ENCODE results near the gene MAEA. TPM values are rescaled to one million over a fixed set of nuclear protein-coding genes. Genes with fewer than 3 reads are reported as not detected.

The MAEA gene
- total and polyA plus RNA-seq, 2 of the 8 experiments (the other 6 are each of a cell fraction or from before 2014, with no cell fraction given) = 75.8 to 133 TPM

DNA sequence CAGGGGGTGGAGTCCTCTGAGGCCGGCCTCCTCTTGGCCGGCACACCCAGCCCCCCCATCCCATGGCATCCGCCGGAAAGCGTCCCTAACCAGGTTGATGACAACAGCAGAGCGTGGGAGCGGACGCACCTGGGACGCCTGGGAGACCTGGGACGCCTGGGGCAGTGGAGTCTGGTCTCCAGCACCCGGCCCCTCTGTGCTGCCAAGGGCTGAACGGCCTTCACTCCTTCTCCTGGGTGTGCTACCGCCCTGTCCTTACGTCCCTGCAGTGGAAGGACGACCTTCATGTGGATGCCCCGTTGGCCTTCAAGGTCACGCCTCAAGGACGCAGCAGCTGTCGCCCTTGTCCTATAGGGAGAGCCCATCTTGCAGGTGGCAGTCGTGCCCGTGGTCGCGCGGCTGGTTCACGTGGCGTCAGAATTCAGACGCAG lies 89.7 kb downstream of the MAEA start (continued):
- TF ChIP-seq, protein P1, sequence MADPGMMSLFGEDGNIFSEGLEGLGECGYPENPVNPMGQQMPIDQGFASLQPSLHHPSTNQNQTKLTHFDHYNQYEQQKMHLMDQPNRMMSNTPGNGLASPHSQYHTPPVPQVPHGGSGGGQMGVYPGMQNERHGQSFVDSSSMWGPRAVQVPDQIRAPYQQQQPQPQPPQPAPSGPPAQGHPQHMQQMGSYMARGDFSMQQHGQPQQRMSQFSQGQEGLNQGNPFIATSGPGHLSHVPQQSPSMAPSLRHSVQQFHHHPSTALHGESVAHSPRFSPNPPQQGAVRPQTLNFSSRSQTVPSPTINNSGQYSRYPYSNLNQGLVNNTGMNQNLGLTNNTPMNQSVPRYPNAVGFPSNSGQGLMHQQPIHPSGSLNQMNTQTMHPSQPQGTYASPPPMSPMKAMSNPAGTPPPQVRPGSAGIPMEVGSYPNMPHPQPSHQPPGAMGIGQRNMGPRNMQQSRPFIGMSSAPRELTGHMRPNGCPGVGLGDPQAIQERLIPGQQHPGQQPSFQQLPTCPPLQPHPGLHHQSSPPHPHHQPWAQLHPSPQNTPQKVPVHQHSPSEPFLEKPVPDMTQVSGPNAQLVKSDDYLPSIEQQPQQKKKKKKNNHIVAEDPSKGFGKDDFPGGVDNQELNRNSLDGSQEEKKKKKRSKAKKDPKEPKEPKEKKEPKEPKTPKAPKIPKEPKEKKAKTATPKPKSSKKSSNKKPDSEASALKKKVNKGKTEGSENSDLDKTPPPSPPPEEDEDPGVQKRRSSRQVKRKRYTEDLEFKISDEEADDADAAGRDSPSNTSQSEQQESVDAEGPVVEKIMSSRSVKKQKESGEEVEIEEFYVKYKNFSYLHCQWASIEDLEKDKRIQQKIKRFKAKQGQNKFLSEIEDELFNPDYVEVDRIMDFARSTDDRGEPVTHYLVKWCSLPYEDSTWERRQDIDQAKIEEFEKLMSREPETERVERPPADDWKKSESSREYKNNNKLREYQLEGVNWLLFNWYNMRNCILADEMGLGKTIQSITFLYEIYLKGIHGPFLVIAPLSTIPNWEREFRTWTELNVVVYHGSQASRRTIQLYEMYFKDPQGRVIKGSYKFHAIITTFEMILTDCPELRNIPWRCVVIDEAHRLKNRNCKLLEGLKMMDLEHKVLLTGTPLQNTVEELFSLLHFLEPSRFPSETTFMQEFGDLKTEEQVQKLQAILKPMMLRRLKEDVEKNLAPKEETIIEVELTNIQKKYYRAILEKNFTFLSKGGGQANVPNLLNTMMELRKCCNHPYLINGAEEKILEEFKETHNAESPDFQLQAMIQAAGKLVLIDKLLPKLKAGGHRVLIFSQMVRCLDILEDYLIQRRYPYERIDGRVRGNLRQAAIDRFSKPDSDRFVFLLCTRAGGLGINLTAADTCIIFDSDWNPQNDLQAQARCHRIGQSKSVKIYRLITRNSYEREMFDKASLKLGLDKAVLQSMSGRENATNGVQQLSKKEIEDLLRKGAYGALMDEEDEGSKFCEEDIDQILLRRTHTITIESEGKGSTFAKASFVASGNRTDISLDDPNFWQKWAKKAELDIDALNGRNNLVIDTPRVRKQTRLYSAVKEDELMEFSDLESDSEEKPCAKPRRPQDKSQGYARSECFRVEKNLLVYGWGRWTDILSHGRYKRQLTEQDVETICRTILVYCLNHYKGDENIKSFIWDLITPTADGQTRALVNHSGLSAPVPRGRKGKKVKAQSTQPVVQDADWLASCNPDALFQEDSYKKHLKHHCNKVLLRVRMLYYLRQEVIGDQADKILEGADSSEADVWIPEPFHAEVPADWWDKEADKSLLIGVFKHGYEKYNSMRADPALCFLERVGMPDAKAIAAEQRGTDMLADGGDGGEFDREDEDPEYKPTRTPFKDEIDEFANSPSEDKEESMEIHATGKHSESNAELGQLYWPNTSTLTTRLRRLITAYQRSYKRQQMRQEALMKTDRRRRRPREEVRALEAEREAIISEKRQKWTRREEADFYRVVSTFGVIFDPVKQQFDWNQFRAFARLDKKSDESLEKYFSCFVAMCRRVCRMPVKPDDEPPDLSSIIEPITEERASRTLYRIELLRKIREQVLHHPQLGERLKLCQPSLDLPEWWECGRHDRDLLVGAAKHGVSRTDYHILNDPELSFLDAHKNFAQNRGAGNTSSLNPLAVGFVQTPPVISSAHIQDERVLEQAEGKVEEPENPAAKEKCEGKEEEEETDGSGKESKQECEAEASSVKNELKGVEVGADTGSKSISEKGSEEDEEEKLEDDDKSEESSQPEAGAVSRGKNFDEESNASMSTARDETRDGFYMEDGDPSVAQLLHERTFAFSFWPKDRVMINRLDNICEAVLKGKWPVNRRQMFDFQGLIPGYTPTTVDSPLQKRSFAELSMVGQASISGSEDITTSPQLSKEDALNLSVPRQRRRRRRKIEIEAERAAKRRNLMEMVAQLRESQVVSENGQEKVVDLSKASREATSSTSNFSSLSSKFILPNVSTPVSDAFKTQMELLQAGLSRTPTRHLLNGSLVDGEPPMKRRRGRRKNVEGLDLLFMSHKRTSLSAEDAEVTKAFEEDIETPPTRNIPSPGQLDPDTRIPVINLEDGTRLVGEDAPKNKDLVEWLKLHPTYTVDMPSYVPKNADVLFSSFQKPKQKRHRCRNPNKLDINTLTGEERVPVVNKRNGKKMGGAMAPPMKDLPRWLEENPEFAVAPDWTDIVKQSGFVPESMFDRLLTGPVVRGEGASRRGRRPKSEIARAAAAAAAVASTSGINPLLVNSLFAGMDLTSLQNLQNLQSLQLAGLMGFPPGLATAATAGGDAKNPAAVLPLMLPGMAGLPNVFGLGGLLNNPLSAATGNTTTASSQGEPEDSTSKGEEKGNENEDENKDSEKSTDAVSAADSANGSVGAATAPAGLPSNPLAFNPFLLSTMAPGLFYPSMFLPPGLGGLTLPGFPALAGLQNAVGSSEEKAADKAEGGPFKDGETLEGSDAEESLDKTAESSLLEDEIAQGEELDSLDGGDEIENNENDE (IDR thresholded peaks at IDR 0.05; ENCODE audit: insufficient replicate concordance, low read length) = no peak
- no peak for TF ChIP-seq SUZ12 (IDR thresholded peaks at IDR 0.05; ENCODE audit: low read length)
- TF ChIP-seq SRF (IDR thresholded peaks at IDR 0.05; ENCODE audit: low read depth, low read length) = no peak
- TF ChIP-seq TBP (IDR thresholded peaks at IDR 0.05; ENCODE audit: low read depth, low read length) = no peak
- no peak for TF ChIP-seq TAF7 (optimal IDR thresholded peaks at IDR 0.05; ENCODE audit: borderline replicate concordance, low read depth, low read length)
- TF ChIP-seq CREB1 (IDR thresholded peaks at IDR 0.05) = no peak

Data from H1 (cell line).